ENCODE results near the gene ARSB. TPM values are rescaled to one million over a fixed set of nuclear protein-coding genes. Genes with fewer than 3 reads are reported as not detected.

The ARSB gene
- polyA plus RNA-seq, 1 donor: 19.4 TPM

- no peak for DNase-seq
Observed at GRCh38 chr5:78830528-78831046, 154.5 kb downstream of the ARSB start.

DNA sequence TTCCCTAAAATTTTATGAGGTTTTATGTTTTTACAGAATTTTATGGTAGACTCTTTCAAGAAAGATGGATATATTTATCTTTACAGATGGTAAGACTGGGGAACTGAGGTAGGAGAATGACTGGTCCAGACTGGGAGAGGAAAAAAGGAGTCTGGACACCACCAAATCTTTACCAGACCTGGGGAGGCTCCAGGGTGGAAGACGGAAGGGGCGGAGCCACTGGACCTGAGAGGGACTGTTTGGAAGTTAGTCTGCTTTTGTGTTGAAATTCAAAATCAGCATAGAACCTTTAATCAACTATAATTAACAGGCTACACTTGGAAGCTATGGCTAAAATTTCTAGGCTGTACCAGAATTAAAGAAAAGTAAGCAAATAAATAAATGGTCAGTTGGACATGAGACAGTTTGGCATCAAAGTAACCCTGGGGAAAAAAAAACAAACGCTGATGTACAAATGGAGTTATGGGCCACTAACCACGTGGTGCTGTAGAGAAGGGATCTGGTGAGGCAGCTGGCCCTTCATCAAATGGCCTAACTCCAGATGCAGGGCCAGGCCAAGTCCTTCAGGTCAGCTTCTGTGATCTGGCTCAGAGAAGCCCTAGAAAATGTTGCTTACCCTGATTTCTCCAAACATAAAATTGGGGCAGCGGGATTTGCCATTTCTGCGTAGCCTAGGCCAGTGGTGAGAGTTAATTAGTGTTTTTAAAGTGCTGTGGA, 155.1 kb downstream of the ARSB start:
- no peak for DNase-seq

DNA sequence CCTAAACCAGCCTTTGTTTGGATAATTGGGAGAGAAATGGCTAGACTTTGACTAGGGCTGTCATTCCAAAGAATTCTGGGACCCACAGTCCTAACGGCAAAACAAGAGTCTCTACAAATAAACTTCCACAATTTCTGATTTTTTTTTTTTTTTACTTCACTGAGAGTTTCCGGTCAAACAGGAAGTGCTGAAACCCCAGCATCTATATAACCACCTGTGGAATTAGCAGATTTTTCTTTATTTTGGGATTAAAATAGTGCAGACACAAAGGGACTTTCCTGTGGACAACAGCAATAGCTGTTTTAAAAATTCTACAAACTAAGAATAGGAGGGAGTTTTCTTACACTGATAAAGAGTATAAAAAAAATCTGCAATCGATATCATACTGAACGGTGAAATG, 157.4 kb downstream of the ARSB start:
- no peak for DNase-seq

GRCh38 chr5:78824831-78825281, 160.3 kb downstream of the ARSB start:
- DNase-seq: peak; percentile 79

DNA sequence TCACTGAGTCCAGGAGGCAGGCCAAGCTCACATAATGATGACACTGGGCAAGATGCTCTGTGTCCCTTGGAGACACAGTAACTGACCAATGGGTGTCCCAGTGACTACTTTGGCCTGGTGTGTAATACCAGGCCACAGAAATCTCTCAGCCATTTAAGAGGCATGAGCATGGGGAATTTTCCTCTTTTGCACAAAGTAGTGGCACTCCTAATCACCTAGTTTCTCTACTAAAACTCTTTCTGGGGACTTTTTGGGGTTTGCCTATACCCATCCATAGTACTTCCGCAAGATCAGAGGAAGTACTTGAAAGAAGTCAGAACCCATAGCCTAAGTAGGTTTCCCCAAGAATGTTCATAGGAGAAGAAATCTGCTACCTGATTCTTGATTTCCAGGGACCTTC, 161.9 kb downstream of the ARSB start:
- DNase-seq: no peak

DNA sequence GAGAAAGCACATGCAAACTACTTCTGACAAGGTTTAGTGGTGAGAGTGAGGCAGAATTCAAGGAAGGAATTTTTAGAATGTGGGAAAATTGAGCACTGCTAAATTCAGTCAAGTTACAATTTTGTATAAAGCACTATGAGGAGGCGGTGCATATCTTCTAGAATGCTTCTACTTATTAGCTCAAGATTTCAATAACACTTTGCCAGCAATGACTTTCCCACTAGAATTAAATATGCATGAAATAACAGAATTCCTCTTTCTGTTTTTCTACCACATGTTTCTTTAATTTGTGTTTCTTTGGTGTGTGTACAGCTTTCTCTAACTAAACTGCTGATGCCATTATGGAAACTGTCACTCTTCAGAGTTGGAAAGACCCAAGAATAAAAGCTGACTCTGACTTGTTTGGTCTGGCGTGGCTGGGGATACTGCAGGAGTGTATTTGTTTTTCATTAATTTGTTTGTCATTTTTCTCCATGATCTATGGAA, 163.5 kb downstream of the ARSB start:
- no peak for DNase-seq

- DNase-seq: no peak
Observed at GRCh38 chr5:78819707-78820106, 165.4 kb downstream of the ARSB start.

DNA sequence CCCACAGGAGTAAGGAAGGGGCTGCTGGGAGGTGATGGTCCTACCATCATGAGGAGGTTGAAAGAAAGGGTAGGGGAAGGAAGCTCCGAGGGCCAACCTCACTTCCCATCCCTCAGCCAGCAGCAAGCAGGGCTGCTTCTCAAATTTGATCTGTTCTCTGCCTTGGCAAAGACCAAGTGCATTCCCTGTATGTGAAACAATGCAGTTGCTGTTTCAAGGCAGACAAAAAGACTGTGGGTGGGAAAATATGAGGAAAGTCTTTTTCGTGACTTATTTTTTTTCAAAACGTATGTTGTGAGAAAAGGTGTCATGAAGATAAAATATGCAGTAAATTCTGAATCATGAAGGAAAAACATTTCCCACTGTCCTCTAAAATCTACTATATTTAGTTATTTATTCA, 165.9 kb downstream of the ARSB start:
- no peak for DNase-seq

GRCh38 chr5:78816143-78816765, 168.9 kb downstream of the ARSB start:
- DNase-seq: no peak

GRCh38 chr5:78813906-78814530, 171.1 kb downstream of the ARSB start:
- no peak for DNase-seq

DNA sequence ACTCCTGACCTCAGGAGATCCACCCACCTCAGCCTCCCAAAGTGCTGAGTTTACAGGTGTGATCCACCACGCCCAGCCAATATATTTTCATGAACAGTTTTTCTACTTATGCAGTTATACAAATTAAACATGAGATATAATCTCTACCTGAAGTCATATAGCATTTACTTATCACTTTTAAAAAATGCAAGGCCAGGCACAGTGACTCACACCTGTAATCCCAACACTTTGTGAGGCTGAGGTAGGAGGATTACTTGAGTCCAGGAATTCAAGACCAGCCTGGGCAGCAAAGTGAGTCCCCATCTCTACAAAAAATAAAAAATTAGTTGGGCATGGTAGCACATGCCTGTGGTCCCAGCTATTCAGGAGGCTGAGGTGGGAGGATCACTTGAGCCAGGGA, 171.8 kb downstream of the ARSB start:
- DNase-seq: no peak

- DNase-seq: no peak
Observed at GRCh38 chr5:78811866-78812265, 173.2 kb downstream of the ARSB start.

DNA sequence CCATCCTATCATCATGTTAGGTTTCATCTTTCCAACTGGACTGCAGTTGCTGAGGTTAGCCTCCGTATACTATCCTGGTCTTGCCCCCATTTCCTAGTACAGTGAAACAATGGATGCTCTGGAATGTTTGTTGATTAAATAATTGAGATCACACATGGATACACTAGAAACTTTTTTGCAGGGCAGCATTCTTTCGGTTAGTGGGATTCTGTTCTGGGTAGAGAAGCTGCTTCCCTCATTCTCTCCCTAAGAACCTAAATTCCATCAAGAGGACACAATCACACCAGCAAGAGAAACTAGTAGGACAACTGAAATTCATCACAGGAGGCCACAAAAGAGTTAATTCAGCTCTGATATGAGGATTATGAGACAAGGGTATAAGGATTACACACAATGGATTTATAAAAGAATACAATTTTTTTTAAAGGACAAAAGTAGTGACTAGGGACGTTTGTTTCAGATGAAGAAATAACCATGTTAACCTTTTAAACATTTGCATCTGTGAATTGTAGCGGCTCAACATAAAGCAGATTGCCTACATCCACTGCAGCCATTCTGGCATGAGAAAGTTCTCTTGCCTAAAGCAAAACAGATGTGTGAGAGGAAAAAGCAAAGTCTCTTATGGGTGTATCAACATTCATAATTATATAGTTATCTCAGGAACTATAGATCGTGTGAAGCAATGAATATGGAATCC, 173.8 kb downstream of the ARSB start:
- DNase-seq: no peak

DNA sequence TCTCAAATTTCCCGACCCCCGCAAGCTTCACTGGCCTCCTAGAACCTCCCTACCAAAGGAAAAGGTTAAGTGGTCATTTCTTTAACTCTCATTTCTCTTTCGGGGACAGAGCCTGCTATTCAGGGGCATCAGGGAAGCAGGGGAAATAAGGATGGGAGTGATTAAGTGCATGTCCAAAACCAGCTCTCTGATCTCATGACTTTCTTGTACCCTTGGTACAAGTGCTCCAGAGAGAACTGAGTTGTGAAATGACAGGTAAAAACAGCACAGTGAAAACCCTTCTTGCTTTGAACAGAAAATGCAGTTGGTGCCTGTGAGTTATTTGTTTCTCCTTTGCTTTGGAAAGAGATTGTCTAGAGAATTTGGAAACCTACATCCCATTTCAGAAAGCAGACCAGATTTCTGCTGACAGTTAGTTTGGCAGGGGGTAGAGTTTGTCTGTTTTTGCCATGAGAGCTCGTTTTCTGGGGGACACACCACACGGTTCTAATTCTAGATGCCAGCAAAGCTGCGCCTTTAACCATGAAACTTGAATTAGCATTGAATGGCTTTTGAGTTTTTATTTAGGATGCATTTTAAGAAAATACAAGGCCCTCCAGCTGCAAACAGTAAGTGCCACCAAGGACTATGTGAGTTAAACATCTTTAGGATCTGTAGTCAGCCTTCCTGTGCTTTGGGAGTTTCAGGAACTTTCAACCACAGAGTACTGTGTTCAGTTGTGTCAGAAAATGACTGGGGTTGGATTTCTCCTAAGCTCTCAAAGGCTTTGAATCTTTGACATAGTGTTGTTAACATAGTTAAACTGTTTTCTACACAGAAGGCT, 174.8 kb downstream of the ARSB start:
- DNase-seq: no peak

GRCh38 chr5:78809444-78809843, 175.7 kb downstream of the ARSB start:
- DNase-seq: no peak

DNA sequence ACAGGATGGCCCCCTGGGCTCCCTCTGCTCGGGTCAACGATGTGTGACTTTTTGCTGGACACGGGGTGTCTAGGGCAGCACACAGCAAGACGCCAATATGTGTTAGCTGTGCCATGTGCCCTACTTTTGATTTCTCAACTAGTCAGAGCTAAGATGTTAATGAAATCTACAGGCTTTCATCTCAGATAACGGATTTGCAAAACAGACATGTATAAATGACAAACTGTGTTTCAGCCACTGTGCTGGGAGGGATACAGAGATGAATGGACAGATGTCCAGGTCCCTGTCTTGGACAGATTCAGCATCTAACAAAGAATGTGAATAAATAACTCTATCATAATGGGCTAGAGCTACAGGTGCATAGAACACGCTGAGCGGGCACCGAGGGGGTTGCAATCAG, 176.3 kb downstream of the ARSB start:
- no peak for DNase-seq

DNA sequence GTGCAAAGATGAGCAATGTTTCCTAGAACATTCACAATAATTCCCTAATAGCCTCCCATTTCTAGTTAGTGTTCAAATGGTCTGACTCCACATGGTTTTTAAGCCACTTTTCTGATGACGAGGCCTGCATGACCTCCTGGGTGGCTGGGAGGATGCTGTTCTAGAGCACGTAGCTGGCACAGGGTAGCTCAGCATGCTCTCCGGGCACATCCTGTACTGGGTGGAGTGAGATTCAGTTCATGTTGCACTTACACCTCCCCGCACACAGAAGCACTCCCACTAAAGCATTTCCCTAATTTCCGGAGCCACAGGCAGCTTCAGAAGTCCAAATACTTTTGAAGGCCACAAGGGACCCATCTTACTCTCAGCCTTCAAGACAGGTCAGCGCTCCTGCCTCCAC, 176.7 kb downstream of the ARSB start:
- no peak for DNase-seq

DNA sequence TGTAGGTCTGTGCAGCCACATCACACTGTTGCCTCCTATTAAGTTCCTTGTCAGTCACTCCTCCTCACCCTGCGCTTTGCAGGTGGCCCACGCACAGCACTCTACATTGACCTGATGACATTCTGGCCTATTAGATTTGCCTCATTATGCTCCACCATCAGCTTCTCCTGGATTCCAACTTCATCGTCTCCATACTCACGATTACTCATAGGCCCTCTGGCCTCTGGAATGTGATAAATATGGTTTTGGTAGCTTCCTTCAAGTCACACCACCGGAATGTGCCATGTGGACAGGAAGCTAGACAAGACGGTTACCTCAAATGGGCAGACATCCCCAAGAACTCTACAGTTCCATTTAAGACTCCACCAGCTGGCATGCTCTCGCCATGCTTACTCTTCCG, 178.6 kb downstream of the ARSB start:
- DNase-seq: no peak

DNA sequence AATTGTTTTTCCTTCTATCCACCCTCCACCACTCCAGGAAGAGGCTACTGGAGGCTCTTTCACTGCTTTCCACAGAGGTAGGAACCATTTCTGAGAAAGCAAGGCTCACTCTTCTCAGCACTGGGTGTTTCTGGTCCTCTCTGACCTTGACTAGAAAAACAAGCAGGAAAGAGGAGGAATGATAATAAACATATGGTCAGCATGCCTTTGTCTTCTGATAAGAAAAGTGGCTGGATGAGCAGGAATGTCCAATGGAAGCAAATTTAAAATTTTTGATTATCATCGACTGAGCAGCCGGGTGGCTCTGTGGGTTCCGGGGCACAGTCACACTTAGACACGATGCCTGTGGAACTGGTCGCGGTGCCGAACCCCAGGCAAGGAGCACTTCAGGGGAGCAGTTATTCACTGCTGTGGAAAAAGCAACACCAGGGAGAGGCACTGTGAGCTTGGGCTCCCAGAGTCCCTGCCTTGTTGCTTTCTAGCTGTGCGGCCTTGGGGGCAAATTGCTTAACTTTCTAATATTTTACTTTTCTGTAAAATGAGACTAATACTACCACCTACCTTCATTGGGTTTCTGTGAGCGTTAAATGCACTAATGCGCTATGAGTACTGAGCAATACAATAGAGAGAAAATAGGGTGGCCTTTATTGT, 179.5 kb downstream of the ARSB start:
- no peak for DNase-seq

DNA sequence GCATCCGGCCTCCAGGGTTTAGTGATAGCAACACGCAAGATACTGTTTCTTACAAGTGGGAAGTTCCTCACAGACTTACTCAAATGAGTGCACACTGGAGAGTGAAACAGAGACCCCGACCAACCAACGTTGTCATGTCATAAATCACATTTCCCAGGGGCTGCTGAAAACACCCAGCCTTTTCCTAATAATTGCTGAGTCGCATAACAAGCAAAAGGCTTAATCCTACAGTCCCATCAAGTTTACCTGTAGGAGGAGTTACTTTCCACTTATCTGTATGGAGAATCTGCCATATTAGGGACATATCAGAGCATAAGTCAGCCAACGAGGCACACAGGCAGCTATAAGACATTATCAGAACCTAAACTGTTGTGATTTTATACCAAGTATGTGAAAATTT, 180.1 kb downstream of the ARSB start:
- no peak for DNase-seq

DNA sequence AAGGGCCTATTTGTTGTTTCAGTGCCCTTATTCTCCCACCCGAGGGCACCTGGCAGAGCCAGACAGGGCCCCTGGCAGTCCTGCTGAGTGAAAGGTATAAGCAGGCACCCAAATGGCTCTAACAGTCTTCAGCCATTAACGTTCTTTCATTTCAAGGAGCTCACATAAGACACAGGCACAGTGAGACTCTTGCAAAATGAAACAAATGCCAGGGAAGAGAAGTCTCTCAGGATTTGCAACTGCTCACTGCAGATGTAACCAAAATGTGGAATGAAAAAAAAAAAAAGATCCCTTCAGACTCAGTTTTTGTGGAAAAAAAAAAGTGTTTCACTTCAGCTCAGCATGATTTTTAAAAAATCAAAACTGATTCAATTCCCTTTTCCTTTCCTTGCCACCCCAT, 181.2 kb downstream of the ARSB start:
- DNase-seq: no peak

DNA sequence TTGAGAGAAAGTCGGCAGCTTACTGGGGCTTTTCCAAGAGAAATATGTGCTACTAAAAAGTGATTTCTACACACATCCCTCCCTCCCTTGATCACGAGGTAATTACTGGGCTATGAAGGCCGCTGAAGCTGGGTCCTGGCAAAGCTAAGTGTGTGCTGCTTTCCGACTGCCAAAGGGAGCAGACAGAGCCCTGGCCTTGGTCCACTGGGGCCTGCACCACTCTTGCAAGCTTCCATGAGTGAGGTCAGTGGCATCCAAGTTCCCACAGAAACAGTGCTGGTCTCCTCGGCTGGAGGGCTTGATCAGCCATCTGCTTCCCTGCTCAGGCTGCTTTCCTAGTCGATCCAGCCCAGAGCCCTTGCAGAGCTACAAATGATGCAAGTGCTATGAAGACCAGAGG, 181.8 kb downstream of the ARSB start:
- no peak for DNase-seq
